T-cell (primary cell): ENCODE data around the gene B4GAT1. TPM values are rescaled to one million over a fixed set of nuclear protein-coding genes. Genes with fewer than 3 reads are reported as not detected.
A peak's percentile ranks its signal among the peaks of the same experiment; 100 is the strongest.

Experiments used
- ATAC-seq, 4 experiments: fragments of 200-7000 bp in 3 of 4; fragments of 150-1000 bp in 1 of 4; cut with Tn5 transposase; replicated peaks in 1 of 4; 1 replicate in 3 of 4; 2 replicates in 1 of 4; pipeline ENCODE4 v1.10.0; 2021; ENCODE audit warnings: moderate library complexity in 3 of 4, mild to moderate bottlenecking in 2 of 4, moderate number of reproducible peaks in 1 of 4
- CTCF ChIA-PET, 2 donors: fragments of 300-600 bp; sonication (Branson Sonifier 250); formaldehyde crosslinking; loops; one replicate each; lab custom pipeline; 2022; ENCODE audit warnings: antibody characterized with exemption in 2 of 2; lab: Charles Lee
- POLR2A ChIA-PET, 2 donors: fragments of 300-600 bp; sonication (Branson Sonifier 250); formaldehyde crosslinking; loops; one replicate each; lab custom pipeline; 2022; ENCODE audit warnings: antibody characterized with exemption in 2 of 2; lab: Charles Lee
- DNase-seq, 35 experiments: peaks; one replicate each; pipeline versions ENCODE4 v3.0.0 to v3.0.0-alpha.2; 2013 to 2023
- H3K27ac ChIP-seq: one replicate; pipeline ENCODE4 v1.5.1; 2013; ENCODE audit warnings: low read length
- H3K27me3 ChIP-seq, 2 experiments: replicated peaks in 1 of 2; 1 replicate in 1 of 2; 2 replicates in 1 of 2; pipeline versions ENCODE4 v1.6.1 to v1.7.0; 2013; ENCODE audit warnings: low read length in 1 of 2, mixed read lengths in 1 of 2; ENCODE audit not compliant: control insufficient read depth in 2 of 2, insufficient read depth in 2 of 2; ENCODE audit errors: extremely low read depth in 1 of 2
- H3K36me3 ChIP-seq, 2 donors: 1 replicate in 1 of 2; 2 replicates in 1 of 2; pipeline versions ENCODE4 v1.6.1 to v1.7.0; 2013; ENCODE audit warnings: low read length in 1 of 2; ENCODE audit not compliant: control insufficient read depth in 2 of 2, insufficient read depth in 1 of 2; ENCODE audit errors: extremely low read depth in 1 of 2
- H3K4me1 ChIP-seq, 2 experiments: 1 replicate in 1 of 2; 2 replicates in 1 of 2; pipeline versions ENCODE4 v1.6.1 to v1.7.0; 2013; ENCODE audit warnings: low read length in 2 of 2, mixed read lengths in 1 of 2; ENCODE audit not compliant: insufficient read depth in 2 of 2, control insufficient read depth in 1 of 2; ENCODE audit errors: extremely low read depth in 1 of 2
- H3K4me3 ChIP-seq, 2 donors: 1 replicate in 1 of 2; 2 replicates in 1 of 2; pipeline versions ENCODE4 v1.5.1 to v1.7.0; 2013; ENCODE audit warnings: mild to moderate bottlenecking in 2 of 2, low read length in 1 of 2, moderate library complexity in 1 of 2; ENCODE audit not compliant: control insufficient read depth in 1 of 2; ENCODE audit errors: extremely low read depth in 1 of 2
- H3K9me3 ChIP-seq: 2 replicates; pipeline ENCODE4 v1.7.0; 2013
- H3K27ac Mint-ChIP-seq, 2 donors: one replicate each; pipeline ENCODE4 v1.8.0; 2020 to 2021; ENCODE audit warnings: mild to moderate bottlenecking in 2 of 2, mixed read lengths in 2 of 2
- H3K27me3 Mint-ChIP-seq, 2 donors: one replicate each; pipeline ENCODE4 v1.8.0; 2021 to 2022; ENCODE audit warnings: mixed read lengths in 2 of 2
- H3K36me3 Mint-ChIP-seq: one replicate; pipeline ENCODE4 v1.8.0; 2021; ENCODE audit warnings: mixed read lengths
- H3K4me1 Mint-ChIP-seq, 3 donors: one replicate each; pipeline ENCODE4 v1.8.0; 2020 to 2022; ENCODE audit warnings: mixed read lengths in 3 of 3, mild to moderate bottlenecking in 1 of 3
- H3K4me3 Mint-ChIP-seq, 3 donors: one replicate each; pipeline ENCODE4 v1.8.0; 2020 to 2022; ENCODE audit warnings: mild to moderate bottlenecking in 3 of 3, mixed read lengths in 3 of 3, moderate library complexity in 3 of 3
- H3K9me3 Mint-ChIP-seq, 3 donors: one replicate each; pipeline ENCODE4 v1.8.0; 2020 to 2022; ENCODE audit warnings: mixed read lengths in 3 of 3
- WGBS: methylation state at CpG from one replicate; pipeline ENCODE4 v1.1.5; 2013; ENCODE audit warnings: missing lambda C conversion rate; ENCODE audit not compliant: insufficient coverage; 5-methylcytosine and 5-hydroxymethylcytosine counted together
- total RNA-seq, 35 experiments: library from RNA in 6 of 35; stranded (reverse) in 6 of 35; fragments of 120-200 nt in 1 of 35; gene quantifications; one replicate each; pipeline versions ENCODE4 v1.2.1 to v1.2.4 and lab custom pipeline; 2013 to 2026

Gene B4GAT1
- total RNA-seq, 5 donors from 2014 or later (not counting 1 experiment from before 2014, with no cell fraction given) = 4.0 to 9.2 (median 7.9) TPM

DNA sequence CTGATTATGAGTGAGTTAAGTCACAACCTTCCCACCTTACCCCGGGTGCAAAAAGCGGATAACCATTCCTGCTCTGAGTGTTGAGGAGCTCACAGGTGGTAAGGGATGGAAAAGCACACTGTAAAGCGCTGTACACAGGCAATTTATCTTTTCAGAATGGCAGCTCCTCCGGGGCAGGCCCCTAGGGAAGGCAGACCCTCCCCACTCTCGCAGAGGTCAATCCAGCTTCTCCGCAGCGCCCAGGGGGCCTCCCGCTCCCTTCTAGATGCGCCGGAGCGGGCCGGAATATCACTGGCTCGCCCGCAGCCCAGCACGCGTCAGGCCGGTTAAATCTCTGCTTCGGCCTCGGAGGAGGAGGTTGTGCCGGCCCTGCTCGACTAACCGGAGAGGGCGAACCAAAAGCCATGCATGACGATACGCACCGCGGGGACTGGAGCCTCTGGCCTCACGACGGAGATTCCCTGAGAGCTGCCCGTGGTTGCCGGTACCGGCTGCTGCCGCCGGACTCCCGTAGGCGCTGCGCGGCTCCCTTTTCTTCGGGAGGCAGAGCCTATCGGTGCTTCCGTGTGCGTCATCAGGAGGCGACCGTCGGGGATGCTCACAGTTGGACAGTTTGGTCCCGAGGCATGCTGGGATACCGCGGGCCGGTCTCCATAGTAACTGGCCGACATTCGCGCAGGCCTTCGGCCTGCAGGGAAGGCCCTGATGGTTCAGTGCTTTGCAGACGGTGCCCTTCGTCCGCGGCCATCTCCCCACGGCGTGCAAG is 2.7 kb downstream of the B4GAT1 start, which contains the start of gene BRMS1:
Gene BRMS1 (minus strand): TSS at position 555 of the 766 bp plus-strand sequence. CDS start 2,870 bp downstream, outside the sequence.
- peak within 1 kb of the TSS; percentile 71 for H3K27ac ChIP-seq
- peaks cover 18% of the 10 kb centered on the region for H3K36me3 Mint-ChIP-seq
- H3K27me3 ChIP-seq = no peaks in the 10 kb centered on the region
- peaks cover 3% of the 10 kb centered on the region in 2 donors for H3K27me3 Mint-ChIP-seq
- CTCF ChIA-PET = interaction anchor here (0.5 to 2.3 kb wide), 9 partner anchors 15 to 490 kb away, joined by 3 to 16 read pairs (median 3); partner anchors contain the start of gene YIF1A (in 1 of the 2)
- peaks cover 21 to 52% of the 10 kb centered on the region in 2 experiments for H3K4me1 ChIP-seq
- H3K36me3 ChIP-seq = peaks cover 18 to 31% of the 10 kb centered on the region in 2 donors
- ATAC-seq = peak; percentile 79 to 84 (median 81)
- H3K4me1 Mint-ChIP-seq = peaks cover 39 to 56% (median 50%) of the 10 kb centered on the region in 3 donors
- POLR2A ChIA-PET = interaction anchor here (0.7 to 1.5 kb wide), 3 partner anchors 27 to 85 kb away, joined by 3 to 4 read pairs (median 3); partner anchors contain the start of gene CD248 (in 1 of the 2)
- H3K4me3 ChIP-seq = peak within 1 kb of the TSS; percentile 77 to 98
- no peaks in the 10 kb centered on the region for H3K9me3 ChIP-seq
- peak within 1 kb of the TSS; percentile 92 to 93 for H3K27ac Mint-ChIP-seq
- H3K4me3 Mint-ChIP-seq = peak within 1 kb of the TSS; percentile 95 to 97 (median 96)
- H3K9me3 Mint-ChIP-seq = no peaks in the 10 kb centered on the region
- DNase-seq = peak; percentile 88 to 99 (median 96)
- WGBS = under 1% methylated on average over 56 of the region's 59 CpGs

DNA sequence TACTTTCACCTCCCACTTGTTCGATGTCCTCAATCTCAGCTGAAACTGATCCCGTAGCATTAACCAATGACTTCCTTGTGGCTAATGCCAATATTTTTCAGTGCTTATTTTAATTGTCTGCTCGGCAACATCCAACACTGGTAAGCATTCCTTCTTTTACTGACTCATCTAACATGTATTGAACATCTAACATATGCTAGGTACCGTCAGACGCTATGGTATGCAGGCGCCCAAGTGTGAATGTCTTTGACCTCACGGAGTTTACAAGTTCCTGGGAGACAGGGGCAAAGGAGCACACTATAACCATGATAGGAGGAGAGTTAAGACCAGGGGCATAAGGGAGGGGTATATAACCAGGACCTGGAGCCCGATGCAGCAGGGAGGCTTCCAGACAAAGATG is 4.3 kb downstream of the B4GAT1 start:
- Histone ChIP-seq H3K27ac (no peak overlapping the region), H3K4me1 (peaks cover 19 to 44% of the 10 kb centered on the region in 2 experiments), H3K36me3 (peaks cover 27 to 46% of the 10 kb centered on the region in 2 donors), H3K9me3 (no peaks in the 10 kb centered on the region), H3K27me3 (no peaks in the 10 kb centered on the region), H3K4me3 (no peak overlapping the region)
- H3K4me1 Mint-ChIP-seq = peaks cover 38 to 49% (median 43%) of the 10 kb centered on the region in 3 donors
- no peaks in the 10 kb centered on the region for H3K9me3 Mint-ChIP-seq
- peak overlapping the region in 1 of 2 donors; percentile 13 for H3K27ac Mint-ChIP-seq
- ChIA-PET POLR2A (no interaction called here), CTCF (interaction anchor here in 1 of 2 donors (1.3 kb wide), 1 partner anchor 31 kb away, joined by 3 read pairs; no protein-coding TSS in a partner anchor)
- DNase-seq (no peak), ATAC-seq (no peak)
- peaks cover 3% of the 10 kb centered on the region in 2 donors for H3K27me3 Mint-ChIP-seq
- peaks cover 23% of the 10 kb centered on the region for H3K36me3 Mint-ChIP-seq
- 98% methylated on average over 8 of the region's 8 CpGs for WGBS
- peak overlapping the region; percentile 95 to 97 (median 96) for H3K4me3 Mint-ChIP-seq

DNA sequence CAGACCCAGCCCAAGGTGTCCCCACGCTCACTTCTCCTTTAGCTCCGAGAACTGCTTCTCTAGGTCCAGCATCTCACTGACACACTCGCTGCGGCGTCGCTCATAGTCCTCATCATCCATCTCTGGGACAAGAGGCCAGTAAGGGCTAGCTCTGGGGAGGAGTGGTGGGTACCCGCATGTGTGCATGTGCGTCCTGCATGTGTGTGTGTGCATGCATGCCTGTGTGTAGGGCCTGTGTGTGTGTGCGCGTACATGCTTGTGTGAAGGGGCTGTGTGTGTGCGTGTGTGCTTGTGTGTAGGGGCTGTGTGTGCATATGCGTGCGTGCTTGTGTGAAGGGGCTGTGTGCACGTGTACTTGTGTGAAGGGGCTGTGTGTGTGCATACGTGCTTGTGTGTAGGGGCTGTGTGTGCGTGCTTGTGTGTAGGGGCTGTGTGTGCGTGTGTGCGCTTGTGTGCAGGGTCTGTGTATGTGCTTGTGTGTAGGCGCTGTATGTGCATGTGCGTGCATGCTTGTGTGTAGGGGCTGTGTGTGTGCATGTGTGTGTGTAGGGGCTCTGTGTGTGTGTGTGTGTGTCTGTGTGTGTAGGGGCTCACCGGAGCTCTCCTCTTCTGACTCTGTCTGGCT is 5.8 kb downstream of the B4GAT1 start:
- Histone ChIP-seq H3K4me1 (peaks cover 17 to 43% of the 10 kb centered on the region in 2 experiments), H3K27ac (no peak overlapping the region), H3K36me3 (peaks cover 30 to 46% of the 10 kb centered on the region in 2 donors), H3K4me3 (no peak overlapping the region), H3K27me3 (peaks cover 0 to under 1% of the 10 kb centered on the region in 2 experiments), H3K9me3 (no peaks in the 10 kb centered on the region)
- ChIA-PET CTCF (no interaction called here), POLR2A (no interaction called here)
- ATAC-seq = no peak
- Mint-ChIP-seq H3K4me3 (peak overlapping the region in 2 of 3 donors; percentile 29 to 37), H3K27ac (no peak overlapping the region), H3K36me3 (peaks cover 23% of the 10 kb centered on the region), H3K4me1 (peaks cover 36 to 52% (median 51%) of the 10 kb centered on the region in 3 donors), H3K27me3 (no peaks in the 10 kb centered on the region), H3K9me3 (no peaks in the 10 kb centered on the region)
- 96% methylated on average over 14 of the region's 21 CpGs for WGBS
- no peak for DNase-seq

- peaks cover 30 to 46% of the 10 kb centered on the region in 2 donors for H3K36me3 ChIP-seq
- no peak for ATAC-seq
- ChIA-PET POLR2A (no interaction called here), CTCF (no interaction called here)
- Mint-ChIP-seq H3K27ac (no peak overlapping the region), H3K4me3 (no peak overlapping the region), H3K9me3 (no peaks in the 10 kb centered on the region), H3K27me3 (no peaks in the 10 kb centered on the region), H3K36me3 (peaks cover 23% of the 10 kb centered on the region), H3K4me1 (peaks cover 42 to 51% (median 51%) of the 10 kb centered on the region in 3 donors)
- no peak for DNase-seq
- H3K4me3 ChIP-seq = no peak overlapping the region
- peaks cover 0 to 5% of the 10 kb centered on the region in 2 experiments for H3K27me3 ChIP-seq
- H3K4me1 ChIP-seq = peaks cover 16 to 43% of the 10 kb centered on the region in 2 experiments
- no peaks in the 10 kb centered on the region for H3K9me3 ChIP-seq
- H3K27ac ChIP-seq = no peak overlapping the region
- 96% methylated on average over 13 of the region's 28 CpGs for WGBS
These were observed 6.6 kb downstream of the B4GAT1 start for GRCh38 chr11:66340596-66341501.

GRCh38 chr11:66339686-66340483 is 7.5 kb downstream of the B4GAT1 start:
- peaks cover 0 to 5% of the 10 kb centered on the region in 2 experiments for H3K27me3 ChIP-seq
- no peak overlapping the region for H3K27ac ChIP-seq
- ChIA-PET POLR2A (no interaction called here), CTCF (no interaction called here)
- H3K4me1 ChIP-seq = peaks cover 11 to 44% of the 10 kb centered on the region in 2 experiments
- Mint-ChIP-seq H3K27ac (no peak overlapping the region), H3K27me3 (no peaks in the 10 kb centered on the region), H3K36me3 (peaks cover 23% of the 10 kb centered on the region), H3K4me3 (no peak overlapping the region), H3K9me3 (no peaks in the 10 kb centered on the region), H3K4me1 (peaks cover 33 to 48% (median 47%) of the 10 kb centered on the region in 3 donors)
- no peaks in the 10 kb centered on the region for H3K9me3 ChIP-seq
- whole genome bisulfite sequencing = 89% methylated on average over 8 of the region's 14 CpGs
- DNase-seq (no peak), ATAC-seq (no peak)
- peaks cover 30 to 46% of the 10 kb centered on the region in 2 donors for H3K36me3 ChIP-seq
- no peak overlapping the region for H3K4me3 ChIP-seq
